Measurements from ENCODE around the gene ZNF385B. TPM values are rescaled to one million over a fixed set of nuclear protein-coding genes. Genes with fewer than 3 reads are reported as not detected.

ZNF385B gene
- total RNA-seq, 1 donor from 2014 or later: 8.3 TPM

DNA sequence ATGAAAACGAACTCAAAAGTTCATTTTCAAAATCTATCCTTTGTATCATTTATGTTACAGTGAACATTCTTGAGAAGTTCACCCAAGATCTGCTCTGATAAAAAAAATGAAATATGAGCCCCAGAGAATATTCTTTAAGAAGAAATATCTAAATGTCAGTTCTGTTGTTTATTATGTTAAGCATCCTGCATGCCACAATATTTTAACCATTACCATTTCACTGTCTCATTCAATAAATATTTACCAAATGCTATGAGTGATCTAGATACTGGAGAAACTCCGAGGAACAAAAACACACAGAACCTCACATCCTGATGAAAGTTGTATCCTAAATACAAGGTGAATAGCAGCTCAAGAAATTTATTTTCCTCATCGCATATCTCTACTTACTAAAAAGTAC, 170.2 kb downstream of the ZNF385B start:
- no peak for DNase-seq (ENCODE audit: low spot score)
- ATAC-seq: no peak

GRCh38 chr2:179686718-179687342, 174.6 kb downstream of the ZNF385B start:
- ATAC-seq (no peak), DNase-seq (ENCODE audit: low spot score) (no peak)

- ATAC-seq: no peak
- DNase-seq (ENCODE audit: low spot score): no peak
Measured at GRCh38 chr2:179686069-179686468, 175.3 kb downstream of the ZNF385B start.

DNA sequence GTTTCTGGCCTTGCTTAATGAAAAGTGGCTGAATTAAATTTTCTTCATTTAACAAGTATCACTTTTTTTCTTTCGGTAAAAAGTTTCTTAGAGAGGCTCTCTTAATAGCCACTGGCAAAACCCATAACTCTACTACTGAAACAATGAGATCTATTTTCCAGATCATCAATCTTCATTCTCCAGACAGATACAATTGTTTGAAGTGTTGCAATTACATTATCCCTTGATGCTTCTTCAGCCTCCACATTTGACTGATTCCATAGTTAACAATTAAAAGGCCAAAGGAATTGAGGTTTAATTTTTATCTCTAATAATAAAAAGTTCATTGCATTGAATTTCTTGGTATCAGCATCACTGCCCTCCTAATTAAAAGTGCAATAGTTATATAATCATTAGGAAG, 176.3 kb downstream of the ZNF385B start:
- DNase-seq (ENCODE audit: low spot score) (no peak), ATAC-seq (no peak)

DNA sequence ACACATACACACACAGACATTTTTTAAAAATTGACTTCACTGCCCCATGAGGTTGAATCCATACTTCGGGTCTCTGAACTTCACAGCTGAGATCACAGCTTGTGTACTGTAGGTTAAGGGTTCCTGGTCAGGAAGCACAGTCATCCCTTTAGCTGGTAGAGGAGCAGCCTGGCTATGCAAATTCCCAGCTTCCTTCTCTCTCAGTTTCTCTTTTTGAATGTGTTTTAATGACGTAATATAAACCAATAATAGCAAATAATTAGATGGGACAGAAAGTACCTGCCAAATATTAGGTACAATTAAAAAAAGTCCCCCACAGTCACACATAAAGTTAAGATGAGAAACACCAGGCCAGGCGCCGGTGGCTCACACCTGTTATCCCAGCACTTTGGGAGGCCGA, 178.7 kb downstream of the ZNF385B start:
- no peak for DNase-seq (ENCODE audit: low spot score)
- ATAC-seq: no peak

DNA sequence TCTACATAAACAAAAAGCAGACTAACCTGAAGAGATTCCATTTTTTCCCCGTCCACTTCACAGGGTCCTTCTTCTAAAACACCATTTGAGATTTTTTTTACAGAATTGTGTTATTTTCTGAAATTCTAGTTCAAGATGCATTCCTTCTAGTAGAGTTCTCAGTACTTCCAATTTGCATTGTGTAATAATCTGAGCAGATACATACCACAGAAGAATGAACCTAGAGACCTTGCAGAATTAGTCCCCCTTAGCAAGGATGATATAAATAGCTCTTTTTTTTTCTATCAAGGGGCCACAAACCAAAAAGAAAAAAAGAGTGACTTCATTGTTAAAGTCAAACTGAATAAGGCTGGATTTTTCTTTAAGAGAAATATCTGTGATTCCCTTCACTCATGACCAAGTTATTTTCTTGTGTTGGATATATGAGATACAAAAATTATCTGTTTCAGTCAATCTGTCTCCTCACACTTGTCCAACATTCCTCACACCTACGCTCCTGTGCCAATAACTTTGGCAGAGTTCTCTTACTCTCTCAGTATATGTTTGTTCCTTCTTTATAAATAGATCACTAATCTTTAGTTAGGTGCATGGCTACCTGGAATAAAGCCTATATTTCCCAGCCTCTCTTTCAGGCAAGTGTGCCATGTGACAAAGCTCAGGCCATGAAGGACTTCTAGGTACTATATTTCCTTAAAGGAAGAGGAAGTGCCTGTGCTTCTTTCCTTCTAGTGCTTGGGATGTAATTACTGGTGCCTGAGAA, 183.5 kb downstream of the ZNF385B start:
- peak; percentile 31 for ATAC-seq
- DNase-seq (ENCODE audit: low spot score): no peak

GRCh38 chr2:179677077-179677688, 184.2 kb downstream of the ZNF385B start:
- DNase-seq (ENCODE audit: low spot score): no peak
- peak; percentile 37 for ATAC-seq

- no peak for DNase-seq (ENCODE audit: low spot score)
- no peak for ATAC-seq
Measured at GRCh38 chr2:179675435-179675834, 186.0 kb downstream of the ZNF385B start.

GRCh38 chr2:179671043-179671981, 190.1 kb downstream of the ZNF385B start:
- DNase-seq (ENCODE audit: low spot score) (no peak), ATAC-seq (no peak)

GRCh38 chr2:179669196-179669595, 192.2 kb downstream of the ZNF385B start:
- ATAC-seq: no peak
- no peak for DNase-seq (ENCODE audit: low spot score)

DNA sequence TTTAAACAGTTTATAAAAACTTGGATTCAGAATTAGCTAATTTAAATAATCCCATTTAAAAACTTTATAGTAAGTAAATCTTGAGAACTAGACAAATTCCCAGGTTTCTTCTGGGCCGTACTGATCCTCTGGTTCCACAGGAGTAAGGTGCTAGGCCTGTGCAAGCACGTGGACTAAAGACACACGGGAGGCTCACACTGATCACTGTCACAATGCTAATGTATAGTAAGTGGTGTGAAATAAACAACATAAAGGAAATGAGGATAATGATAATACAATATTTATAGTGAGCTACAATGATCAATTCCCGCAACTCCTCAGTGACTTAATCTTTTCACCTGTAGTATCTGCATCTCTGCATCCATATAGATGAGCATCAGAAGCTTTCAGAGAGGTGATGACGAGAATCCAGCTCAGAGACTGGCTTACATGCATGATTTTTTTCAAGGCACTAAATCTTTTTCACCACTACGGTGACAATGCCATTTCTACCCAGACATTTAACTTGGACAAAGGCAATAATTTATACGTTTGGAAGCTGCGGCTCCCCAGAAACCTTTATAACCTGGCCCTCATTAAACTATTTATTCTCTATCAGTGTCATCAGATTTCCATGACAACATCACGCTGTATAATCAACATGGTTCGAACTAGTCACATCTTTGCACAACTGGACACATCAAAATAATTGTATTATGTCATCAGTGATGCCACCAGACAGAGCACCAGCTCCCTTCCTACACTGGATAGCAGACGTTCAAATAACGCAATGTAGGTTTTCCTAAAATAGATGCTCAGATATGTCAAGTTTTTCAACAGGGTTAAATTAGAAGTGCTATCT, 196.2 kb downstream of the ZNF385B start:
- no peak for ATAC-seq
- no peak for DNase-seq (ENCODE audit: low spot score)

- no peak for ATAC-seq
- DNase-seq (ENCODE audit: low spot score): no peak
Measured at GRCh38 chr2:179661986-179662385, 199.4 kb downstream of the ZNF385B start.

GRCh38 chr2:179657068-179657595, 204.3 kb downstream of the ZNF385B start:
- ATAC-seq: no peak
- no peak for DNase-seq (ENCODE audit: low spot score)

DNA sequence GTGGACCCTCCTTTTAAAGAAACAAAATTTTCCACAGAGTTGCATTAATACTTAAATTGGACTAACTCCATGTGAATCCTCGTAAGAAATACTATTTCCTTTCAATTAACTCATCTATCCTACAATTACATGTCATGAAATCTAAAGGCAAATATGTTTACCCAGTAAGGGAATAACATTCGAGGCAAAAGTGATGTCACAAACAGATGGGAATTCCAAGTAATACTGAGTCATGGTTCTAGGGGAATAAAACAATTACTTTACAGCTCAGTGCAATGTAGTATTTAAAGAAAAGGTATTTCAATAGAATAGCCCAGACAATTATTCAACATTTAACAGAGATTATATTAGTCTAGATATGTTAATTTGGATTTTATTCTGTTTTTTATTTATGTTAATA, 205.8 kb downstream of the ZNF385B start:
- DNase-seq (ENCODE audit: low spot score) (no peak), ATAC-seq (no peak)

DNA sequence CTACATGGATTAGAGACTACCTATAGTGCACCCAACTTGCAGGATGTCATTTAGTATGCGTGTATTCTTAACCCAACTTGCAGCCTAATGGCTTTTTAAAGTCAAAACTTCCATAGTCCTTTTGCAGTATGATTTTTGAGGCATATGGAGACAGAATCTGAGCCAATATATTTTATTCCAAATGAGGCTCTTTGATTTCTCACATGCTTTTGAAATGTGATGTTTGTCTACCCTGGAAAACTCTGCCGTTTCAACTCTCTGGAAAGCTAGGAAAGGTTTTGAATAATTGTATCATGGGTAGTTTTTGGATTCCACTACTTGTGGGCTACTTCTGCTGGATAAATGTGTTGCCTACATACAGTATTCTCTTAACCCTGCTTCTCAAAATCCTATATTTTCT, 206.6 kb downstream of the ZNF385B start:
- no peak for ATAC-seq

GRCh38 chr2:179652296-179652695, 209.1 kb downstream of the ZNF385B start:
- ATAC-seq (no peak), DNase-seq (ENCODE audit: low spot score) (no peak)

More for the DNA sequence above, 206.6 kb downstream of the ZNF385B start:
- no peak for DNase-seq (ENCODE audit: low spot score)

DNA sequence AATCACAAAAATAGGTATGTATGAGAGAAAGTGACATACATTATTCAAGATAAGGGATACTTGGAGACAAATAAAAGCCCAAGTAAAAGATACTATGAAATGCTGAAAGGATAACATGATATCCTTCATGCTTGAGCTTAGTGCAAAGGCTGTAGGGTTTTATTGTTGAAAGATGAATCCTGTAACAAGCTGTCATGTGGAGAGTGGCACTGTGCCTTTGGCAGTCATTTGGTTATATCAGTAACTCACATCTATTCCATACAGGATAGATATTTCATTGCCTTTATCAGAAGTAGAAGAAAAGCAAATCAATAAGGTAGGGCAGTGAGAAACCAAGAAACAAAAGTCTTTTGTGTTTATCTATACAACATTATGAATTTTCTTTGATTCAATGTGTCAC, 211.0 kb downstream of the ZNF385B start:
- DNase-seq (ENCODE audit: low spot score): no peak
- no peak for ATAC-seq

DNA sequence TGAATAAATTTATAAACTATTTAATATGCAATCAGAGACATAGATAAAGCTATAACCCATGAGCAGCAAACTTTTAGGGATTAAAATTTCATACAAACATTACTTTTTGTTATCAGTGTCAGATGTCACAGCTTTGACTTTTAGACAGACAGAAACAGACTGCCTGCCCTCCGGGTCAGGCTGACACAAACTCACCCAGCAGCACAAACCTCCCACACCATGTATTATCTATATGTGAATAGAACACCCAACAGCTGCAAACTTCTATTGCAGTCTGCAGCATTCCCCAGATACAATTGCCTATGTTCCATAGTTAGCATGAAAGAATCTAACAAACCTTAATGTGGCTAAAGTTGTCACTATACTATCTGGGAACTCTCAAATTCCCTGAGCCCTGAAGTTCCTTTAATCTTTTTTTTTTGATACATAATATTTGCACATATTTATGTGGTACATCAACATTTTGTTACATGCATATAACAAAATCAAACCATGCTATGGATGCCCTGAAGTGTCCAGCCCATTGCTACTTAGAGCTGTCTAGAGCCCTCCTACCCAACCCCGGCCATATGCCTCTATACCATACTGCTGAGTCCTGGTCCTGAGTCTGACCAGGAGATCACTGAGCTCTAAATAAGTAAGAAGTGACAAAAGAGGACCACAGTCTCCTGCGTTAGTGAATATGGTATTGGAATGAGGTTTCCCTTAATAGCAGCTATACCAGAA, 214.4 kb downstream of the ZNF385B start:
- no peak for DNase-seq (ENCODE audit: low spot score)
- peak; percentile 73 for ATAC-seq

- peak; percentile 71 for ATAC-seq
- no peak for DNase-seq (ENCODE audit: low spot score)
Measured at GRCh38 chr2:179646173-179646769, 215.1 kb downstream of the ZNF385B start.
